ENCODE data around the gene GRPEL1. TPM values are rescaled to one million over a fixed set of nuclear protein-coding genes. Genes with fewer than 3 reads are reported as not detected.

The GRPEL1 gene
- total and polyA plus RNA-seq, 2 donors (not counting 1 experiment from before 2014, with no cell fraction given) = 16.3 to 42.7 TPM

DNA sequence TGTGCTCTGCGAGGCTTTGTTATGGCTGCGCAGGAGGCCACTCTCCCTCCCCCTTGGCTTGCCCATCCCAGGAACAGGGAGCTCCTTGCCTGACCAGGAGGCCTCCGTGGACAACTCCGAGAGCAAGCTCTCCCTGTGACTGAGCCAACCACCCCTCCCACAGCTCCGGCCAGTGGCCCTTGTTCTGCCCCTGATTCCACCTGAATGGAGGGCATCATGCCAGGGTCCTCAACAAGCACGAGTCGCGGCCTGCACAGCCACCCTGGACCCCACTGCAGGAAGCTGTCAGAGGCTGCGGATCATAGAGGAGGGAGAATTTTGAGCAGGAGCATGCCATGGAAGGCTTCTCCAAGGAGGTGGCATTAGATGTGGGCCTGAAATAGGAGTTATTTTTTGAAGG lies 44.8 kb upstream of the GRPEL1 start:
- DNase-seq (ENCODE audit: low read depth in 2 of 2) = no peak
- TF ChIP-seq, protein P1, sequence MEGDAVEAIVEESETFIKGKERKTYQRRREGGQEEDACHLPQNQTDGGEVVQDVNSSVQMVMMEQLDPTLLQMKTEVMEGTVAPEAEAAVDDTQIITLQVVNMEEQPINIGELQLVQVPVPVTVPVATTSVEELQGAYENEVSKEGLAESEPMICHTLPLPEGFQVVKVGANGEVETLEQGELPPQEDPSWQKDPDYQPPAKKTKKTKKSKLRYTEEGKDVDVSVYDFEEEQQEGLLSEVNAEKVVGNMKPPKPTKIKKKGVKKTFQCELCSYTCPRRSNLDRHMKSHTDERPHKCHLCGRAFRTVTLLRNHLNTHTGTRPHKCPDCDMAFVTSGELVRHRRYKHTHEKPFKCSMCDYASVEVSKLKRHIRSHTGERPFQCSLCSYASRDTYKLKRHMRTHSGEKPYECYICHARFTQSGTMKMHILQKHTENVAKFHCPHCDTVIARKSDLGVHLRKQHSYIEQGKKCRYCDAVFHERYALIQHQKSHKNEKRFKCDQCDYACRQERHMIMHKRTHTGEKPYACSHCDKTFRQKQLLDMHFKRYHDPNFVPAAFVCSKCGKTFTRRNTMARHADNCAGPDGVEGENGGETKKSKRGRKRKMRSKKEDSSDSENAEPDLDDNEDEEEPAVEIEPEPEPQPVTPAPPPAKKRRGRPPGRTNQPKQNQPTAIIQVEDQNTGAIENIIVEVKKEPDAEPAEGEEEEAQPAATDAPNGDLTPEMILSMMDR (conservative IDR thresholded peaks at IDR 0.05 in 1 of 2, IDR thresholded peaks at IDR 0.05 in 1 of 2; ENCODE audit: low read depth in 1 of 2, low read length in 2 of 2) = no peak
- no peak for TF ChIP-seq EZH2 (IDR thresholded peaks at IDR 0.05; ENCODE audit: low read length, missing control alignments)
- Histone ChIP-seq H3K4me2 (ENCODE audit: extremely low read depth, insufficient read depth, low read length) (no peak overlapping the region), H3K27me3 (ENCODE audit: control insufficient read depth, insufficient read depth, low read length) (peaks cover 4% of the 10 kb centered on the region), H4K20me1 (ENCODE audit: control insufficient read depth, extremely low read depth, insufficient read depth, low read length) (no peaks in the 10 kb centered on the region), H3K9ac (ENCODE audit: insufficient read depth, low read length) (no peak overlapping the region), H3K27ac (ENCODE audit: insufficient read depth, low read length) (no peak overlapping the region), H3K4me3 (replicated peaks in 1 of 4; ENCODE audit: control extremely low read depth in 1 of 4, insufficient read depth in 1 of 4, low read depth in 3 of 4, low read length in 4 of 4) (no peak overlapping the region), H3K9me3 (ENCODE audit: control insufficient read depth, insufficient read depth, low read depth, low read length) (no peaks in the 10 kb centered on the region), H3K79me2 (ENCODE audit: control insufficient read depth, insufficient read depth, low read length) (no peaks in the 10 kb centered on the region), H3K4me1 (ENCODE audit: control insufficient read depth, extremely low read depth, insufficient read depth, low read length) (no peaks in the 10 kb centered on the region), H3K36me3 (ENCODE audit: control insufficient read depth, insufficient read depth, low read length) (no peaks in the 10 kb centered on the region), H2AFZ (ENCODE audit: low read length) (no peak overlapping the region)

DNA sequence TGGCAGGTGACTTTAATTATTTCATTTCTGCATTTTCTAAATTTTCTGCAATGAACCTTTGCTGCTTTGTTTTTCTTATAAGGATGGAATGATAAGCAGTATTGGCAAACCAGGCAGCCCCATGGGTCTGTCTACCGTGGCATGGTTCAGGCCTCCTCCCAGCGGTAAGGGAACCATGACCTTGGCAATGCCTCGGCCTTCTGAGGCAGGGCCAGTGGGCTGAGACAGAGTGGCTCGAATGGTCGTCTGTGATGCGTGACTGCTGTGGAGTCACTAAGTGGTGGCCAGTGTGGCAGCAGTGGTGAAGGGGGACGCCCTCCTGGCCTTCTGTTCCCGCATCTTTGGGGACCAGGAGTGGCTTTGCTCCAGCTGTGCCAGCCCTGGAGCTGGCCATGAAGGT lies 43.6 kb upstream of the GRPEL1 start:
- H3K36me3 ChIP-seq (ENCODE audit: control insufficient read depth, insufficient read depth, low read length) = no peaks in the 10 kb centered on the region
- H3K9me3 ChIP-seq (ENCODE audit: control insufficient read depth, insufficient read depth, low read depth, low read length) = no peaks in the 10 kb centered on the region
- H3K4me3 ChIP-seq (replicated peaks in 1 of 4; ENCODE audit: control extremely low read depth in 1 of 4, insufficient read depth in 1 of 4, low read depth in 3 of 4, low read length in 4 of 4) = no peak overlapping the region
- no peak for DNase-seq (ENCODE audit: low read depth in 2 of 2)
- H3K27ac ChIP-seq (ENCODE audit: insufficient read depth, low read length) = no peak overlapping the region
- no peak overlapping the region for H2AFZ ChIP-seq (ENCODE audit: low read length)
- TF ChIP-seq, protein P1 (conservative IDR thresholded peaks at IDR 0.05 in 1 of 2, IDR thresholded peaks at IDR 0.05 in 1 of 2; ENCODE audit: low read depth in 1 of 2, low read length in 2 of 2) = no peak
- TF ChIP-seq EZH2 (IDR thresholded peaks at IDR 0.05; ENCODE audit: low read length, missing control alignments) = no peak
- no peaks in the 10 kb centered on the region for H3K4me1 ChIP-seq (ENCODE audit: control insufficient read depth, extremely low read depth, insufficient read depth, low read length)
- no peaks in the 10 kb centered on the region for H4K20me1 ChIP-seq (ENCODE audit: control insufficient read depth, extremely low read depth, insufficient read depth, low read length)
- H3K4me2 ChIP-seq (ENCODE audit: extremely low read depth, insufficient read depth, low read length) = no peak overlapping the region
- no peaks in the 10 kb centered on the region for H3K79me2 ChIP-seq (ENCODE audit: control insufficient read depth, insufficient read depth, low read length)
- no peak overlapping the region for H3K9ac ChIP-seq (ENCODE audit: insufficient read depth, low read length)
- H3K27me3 ChIP-seq (ENCODE audit: control insufficient read depth, insufficient read depth, low read length) = no peaks in the 10 kb centered on the region

DNA sequence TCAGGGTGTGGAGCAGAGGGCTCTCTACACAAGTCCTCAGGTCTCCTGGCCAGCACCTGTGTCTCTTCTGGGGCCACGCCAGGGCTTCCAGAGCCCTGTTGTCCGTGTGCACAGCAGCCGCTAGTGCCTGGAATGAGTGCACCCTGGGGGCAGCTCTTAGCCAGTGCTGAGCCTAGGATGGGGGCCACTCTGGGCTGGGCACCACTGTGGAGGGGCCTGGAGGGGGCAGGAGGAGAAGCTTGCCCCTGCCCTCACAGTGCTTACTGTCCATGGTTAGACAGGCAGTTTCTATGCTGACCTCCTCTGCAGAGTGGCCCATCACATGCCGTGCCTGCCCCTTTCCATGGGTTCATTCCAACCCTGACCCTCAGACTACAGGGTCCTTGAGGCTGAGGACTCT lies 42.7 kb upstream of the GRPEL1 start:
- DNase-seq (ENCODE audit: low read depth in 2 of 2) = no peak
- H2AFZ ChIP-seq (ENCODE audit: low read length) = no peak overlapping the region
- H4K20me1 ChIP-seq (ENCODE audit: control insufficient read depth, extremely low read depth, insufficient read depth, low read length) = no peaks in the 10 kb centered on the region
- H3K4me1 ChIP-seq (ENCODE audit: control insufficient read depth, extremely low read depth, insufficient read depth, low read length) = no peaks in the 10 kb centered on the region
- no peak overlapping the region for H3K27ac ChIP-seq (ENCODE audit: insufficient read depth, low read length)
- H3K4me3 ChIP-seq (replicated peaks in 1 of 4; ENCODE audit: control extremely low read depth in 1 of 4, insufficient read depth in 1 of 4, low read depth in 3 of 4, low read length in 4 of 4) = no peak overlapping the region
- no peaks in the 10 kb centered on the region for H3K27me3 ChIP-seq (ENCODE audit: control insufficient read depth, insufficient read depth, low read length)
- H3K79me2 ChIP-seq (ENCODE audit: control insufficient read depth, insufficient read depth, low read length) = no peaks in the 10 kb centered on the region
- H3K36me3 ChIP-seq (ENCODE audit: control insufficient read depth, insufficient read depth, low read length) = no peaks in the 10 kb centered on the region
- H3K9ac ChIP-seq (ENCODE audit: insufficient read depth, low read length) = no peak overlapping the region
- no peak for TF ChIP-seq EZH2 (IDR thresholded peaks at IDR 0.05; ENCODE audit: low read length, missing control alignments)
- TF ChIP-seq, protein P1 (conservative IDR thresholded peaks at IDR 0.05 in 1 of 2, IDR thresholded peaks at IDR 0.05 in 1 of 2; ENCODE audit: low read depth in 1 of 2, low read length in 2 of 2) = no peak
- no peak overlapping the region for H3K4me2 ChIP-seq (ENCODE audit: extremely low read depth, insufficient read depth, low read length)
- no peaks in the 10 kb centered on the region for H3K9me3 ChIP-seq (ENCODE audit: control insufficient read depth, insufficient read depth, low read depth, low read length)

All from fibroblast of lung (primary cell).